ENCODE data around the gene MBP. TPM values are rescaled to one million over a fixed set of nuclear protein-coding genes. Genes with fewer than 3 reads are reported as not detected.

The MBP gene
- total RNA-seq, 1 experiment from 2014 or later, result not detected

DNA sequence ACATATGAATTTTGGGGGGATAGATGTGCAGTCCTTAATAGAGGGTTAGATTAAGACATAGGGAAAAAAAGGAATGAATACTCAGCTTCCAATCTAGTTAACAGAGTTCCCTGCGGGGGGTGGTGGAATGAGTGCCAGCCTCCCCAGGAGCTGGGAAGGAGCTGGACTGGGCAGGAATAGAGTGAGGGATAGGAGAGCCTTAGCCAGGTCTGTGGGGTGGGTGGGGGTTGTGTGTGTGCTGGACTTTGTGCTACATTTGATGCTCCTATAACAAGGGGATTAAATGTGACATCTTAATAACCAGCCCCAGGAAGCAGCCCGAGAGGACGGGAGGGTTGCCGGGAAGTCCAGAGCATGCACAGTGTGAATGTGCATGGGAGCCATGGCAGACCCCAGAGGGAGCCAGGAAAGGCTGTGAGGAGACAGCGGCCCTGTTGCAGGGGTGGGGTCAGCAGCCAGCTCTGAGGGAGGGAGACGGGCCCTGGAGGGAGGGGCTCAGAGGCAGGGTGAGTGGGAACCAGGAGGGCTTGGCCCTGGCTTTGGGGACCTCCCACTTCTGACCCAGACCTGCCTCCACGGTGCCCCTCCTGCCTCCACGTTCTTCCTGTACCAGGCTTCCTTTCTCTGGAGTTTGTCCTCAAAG, 3.6 kb upstream of the MBP start:
- H3K27ac ChIP-seq (ENCODE audit: low read depth, low read length, poor library complexity, severe bottlenecking), result no peak overlapping the region
- peaks cover 35% of the 10 kb centered on the region for H3K27me3 ChIP-seq (replicated peaks; ENCODE audit: insufficient read depth, low read depth, low read length, poor library complexity)
- CTCF ChIA-PET, result no interaction called here
- no peak overlapping the region for H3K4me3 ChIP-seq (ENCODE audit: low read depth, low read length, poor library complexity, severe bottlenecking)
- no peaks in the 10 kb centered on the region for H3K36me3 ChIP-seq (ENCODE audit: insufficient read depth, low read length, poor library complexity, severe bottlenecking)
- no peaks in the 10 kb centered on the region for H3K9me3 ChIP-seq (ENCODE audit: low read depth, low read length, poor library complexity, severe bottlenecking)
- intact Hi-C loops (cut with micrococcal nuclease; ENCODE audit: unreplicated experiment), result no loop called here
- peaks cover 4% of the 10 kb centered on the region for H3K4me1 ChIP-seq (ENCODE audit: insufficient read depth, low read length, poor library complexity, severe bottlenecking)
- no TSS peak for BruUV-seq (replicated peaks)
- DNase-seq (ENCODE audit: low spot score), result no peak
- POLR2A ChIA-PET (ENCODE audit: low non-redundant PET), result no interaction called here
- TF ChIP-seq EZH2 (IDR thresholded peaks at IDR 0.05; ENCODE audit: borderline replicate concordance, low read depth, low read length, poor library complexity, severe bottlenecking), result no peak
- TF ChIP-seq, protein P1, sequence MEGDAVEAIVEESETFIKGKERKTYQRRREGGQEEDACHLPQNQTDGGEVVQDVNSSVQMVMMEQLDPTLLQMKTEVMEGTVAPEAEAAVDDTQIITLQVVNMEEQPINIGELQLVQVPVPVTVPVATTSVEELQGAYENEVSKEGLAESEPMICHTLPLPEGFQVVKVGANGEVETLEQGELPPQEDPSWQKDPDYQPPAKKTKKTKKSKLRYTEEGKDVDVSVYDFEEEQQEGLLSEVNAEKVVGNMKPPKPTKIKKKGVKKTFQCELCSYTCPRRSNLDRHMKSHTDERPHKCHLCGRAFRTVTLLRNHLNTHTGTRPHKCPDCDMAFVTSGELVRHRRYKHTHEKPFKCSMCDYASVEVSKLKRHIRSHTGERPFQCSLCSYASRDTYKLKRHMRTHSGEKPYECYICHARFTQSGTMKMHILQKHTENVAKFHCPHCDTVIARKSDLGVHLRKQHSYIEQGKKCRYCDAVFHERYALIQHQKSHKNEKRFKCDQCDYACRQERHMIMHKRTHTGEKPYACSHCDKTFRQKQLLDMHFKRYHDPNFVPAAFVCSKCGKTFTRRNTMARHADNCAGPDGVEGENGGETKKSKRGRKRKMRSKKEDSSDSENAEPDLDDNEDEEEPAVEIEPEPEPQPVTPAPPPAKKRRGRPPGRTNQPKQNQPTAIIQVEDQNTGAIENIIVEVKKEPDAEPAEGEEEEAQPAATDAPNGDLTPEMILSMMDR (conservative IDR thresholded peaks at IDR 0.05; ENCODE audit: low read depth, low read length), result no peak

DNA sequence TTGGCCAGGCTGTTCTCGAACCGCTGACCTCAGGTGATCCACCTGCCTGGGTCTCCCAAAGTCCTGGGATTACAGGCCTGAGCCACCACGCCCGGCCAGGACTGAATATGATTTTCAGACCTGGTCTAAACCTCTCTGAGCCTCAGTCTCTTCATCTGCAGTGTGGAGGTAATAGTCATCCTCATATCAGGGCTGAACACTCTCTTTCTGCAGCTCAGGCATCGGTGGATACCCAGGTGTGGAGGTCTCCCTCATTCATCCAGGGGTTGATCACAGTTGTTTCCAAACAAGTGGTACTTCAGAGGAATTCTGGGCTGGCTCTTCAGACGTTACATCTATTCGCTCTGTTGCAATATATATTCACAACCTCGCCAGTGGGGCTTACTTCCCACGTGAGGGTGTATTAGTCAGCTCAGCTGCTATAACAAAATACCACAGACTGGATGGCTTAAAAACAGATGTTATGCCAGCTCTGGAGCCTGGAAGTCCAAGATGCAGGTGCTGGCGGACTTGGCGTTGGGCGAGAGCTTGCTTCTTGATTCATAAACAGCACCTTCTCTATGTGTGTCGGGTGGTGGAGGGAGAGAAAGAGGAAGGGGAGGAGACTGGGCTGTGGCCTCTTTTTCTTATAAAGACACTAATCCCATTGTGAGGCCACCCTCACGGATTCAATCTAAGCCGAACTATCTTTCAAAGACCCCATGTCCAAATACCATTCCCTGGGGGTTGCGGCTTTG, 2.9 kb upstream of the MBP start:
- H3K4me3 ChIP-seq (ENCODE audit: low read depth, low read length, poor library complexity, severe bottlenecking), result no peak overlapping the region
- no peak for DNase-seq (ENCODE audit: low spot score)
- no peak for TF ChIP-seq EZH2 (IDR thresholded peaks at IDR 0.05; ENCODE audit: borderline replicate concordance, low read depth, low read length, poor library complexity, severe bottlenecking)
- peaks cover 4% of the 10 kb centered on the region for H3K4me1 ChIP-seq (ENCODE audit: insufficient read depth, low read length, poor library complexity, severe bottlenecking)
- intact Hi-C loops (cut with micrococcal nuclease; ENCODE audit: unreplicated experiment), result no loop called here
- peaks cover 42% of the 10 kb centered on the region for H3K27me3 ChIP-seq (replicated peaks; ENCODE audit: insufficient read depth, low read depth, low read length, poor library complexity)
- ChIA-PET POLR2A (ENCODE audit: low non-redundant PET) (no interaction called here), CTCF (no interaction called here)
- no TSS peak for BruUV-seq (replicated peaks)
- no peak overlapping the region for H3K27ac ChIP-seq (ENCODE audit: low read depth, low read length, poor library complexity, severe bottlenecking)
- no peaks in the 10 kb centered on the region for H3K9me3 ChIP-seq (ENCODE audit: low read depth, low read length, poor library complexity, severe bottlenecking)
- H3K36me3 ChIP-seq (ENCODE audit: insufficient read depth, low read length, poor library complexity, severe bottlenecking), result no peaks in the 10 kb centered on the region

DNA sequence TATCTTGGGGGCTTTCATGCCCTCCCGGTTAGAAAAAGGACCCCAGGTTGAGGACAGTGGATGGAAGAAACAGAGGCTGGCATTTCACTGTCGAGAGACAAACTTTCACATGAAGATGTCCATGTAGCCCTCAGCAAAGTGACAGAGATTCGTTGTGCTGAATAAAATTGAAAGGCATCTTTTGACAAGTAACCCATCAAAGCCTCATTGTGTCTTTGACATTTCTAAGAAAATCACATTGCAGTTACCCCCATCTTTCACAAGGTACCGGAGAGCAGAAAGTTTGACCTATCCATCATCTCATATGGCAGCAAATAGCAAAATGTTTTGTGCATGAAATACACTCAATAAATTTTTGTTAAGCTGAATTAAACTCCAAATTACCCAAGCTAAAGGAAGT, 2.0 kb upstream of the MBP start:
- POLR2A ChIA-PET (ENCODE audit: low non-redundant PET), result no interaction called here
- intact Hi-C loops (cut with micrococcal nuclease; ENCODE audit: unreplicated experiment), result no loop called here

More for the DNA sequence above, 2.0 kb upstream of the MBP start:
- TF ChIP-seq EZH2 (IDR thresholded peaks at IDR 0.05; ENCODE audit: borderline replicate concordance, low read depth, low read length, poor library complexity, severe bottlenecking), result no peak
- TF ChIP-seq, protein P1 (conservative IDR thresholded peaks at IDR 0.05; ENCODE audit: low read depth, low read length), result no peak
- H3K27me3 ChIP-seq (replicated peaks; ENCODE audit: insufficient read depth, low read depth, low read length, poor library complexity), result peaks cover 51% of the 10 kb centered on the region
- peaks cover 4% of the 10 kb centered on the region for H3K4me1 ChIP-seq (ENCODE audit: insufficient read depth, low read length, poor library complexity, severe bottlenecking)
- no TSS peak for BruUV-seq (replicated peaks)
- H3K27ac ChIP-seq (ENCODE audit: low read depth, low read length, poor library complexity, severe bottlenecking), result no peak overlapping the region
- H3K9me3 ChIP-seq (ENCODE audit: low read depth, low read length, poor library complexity, severe bottlenecking), result no peaks in the 10 kb centered on the region
- DNase-seq (ENCODE audit: low spot score), result no peak
- CTCF ChIA-PET, result no interaction called here
- H3K36me3 ChIP-seq (ENCODE audit: insufficient read depth, low read length, poor library complexity, severe bottlenecking), result no peaks in the 10 kb centered on the region
- no peak overlapping the region for H3K4me3 ChIP-seq (ENCODE audit: low read depth, low read length, poor library complexity, severe bottlenecking)
